Activated CD4-positive, alpha-beta T cell treated with anti-CD3 and anti-CD28 coated beads, Interleukin-2, amount 50 U/mL, for 4 hours (primary cell): ENCODE measurements around the gene CACNA2D4.

ENCODE experiments used
- DNase-seq, 2 experiments: peaks; one replicate each; pipeline ENCODE4 v3.0.0-alpha.2; 2020

The CACNA2D4 gene

GRCh38 chr12:1797991-1798640 is 120.3 kb downstream of the CACNA2D4 start:
- DNase-seq: no peak

- DNase-seq: peak; percentile 31
These were observed 121.2 kb downstream of the CACNA2D4 start for GRCh38 chr12:1797011-1797901.

GRCh38 chr12:1796515-1797010 is 121.9 kb downstream of the CACNA2D4 start:
- DNase-seq: peak; percentile 22 to 32

- DNase-seq: peak; percentile 91 to 93
These were observed 122.5 kb downstream of the CACNA2D4 start for GRCh38 chr12:1795785-1796514.

- DNase-seq: no peak
These were observed 123.1 kb downstream of the CACNA2D4 start for GRCh38 chr12:1795221-1795784.

GRCh38 chr12:1794440-1795090 is 123.9 kb downstream of the CACNA2D4 start:
- no peak for DNase-seq

- no peak for DNase-seq
These were observed 124.8 kb downstream of the CACNA2D4 start for GRCh38 chr12:1793426-1794210.

GRCh38 chr12:1792406-1792805 is 126.0 kb downstream of the CACNA2D4 start:
- no peak for DNase-seq

GRCh38 chr12:1791104-1791841 is 127.2 kb downstream of the CACNA2D4 start:
- peak; percentile 63 to 65 for DNase-seq

- DNase-seq: no peak
These were observed 128.0 kb downstream of the CACNA2D4 start for GRCh38 chr12:1790444-1790843.

GRCh38 chr12:1787714-1788113 is 130.7 kb downstream of the CACNA2D4 start:
- no peak for DNase-seq

GRCh38 chr12:1782215-1782614 is 136.2 kb downstream of the CACNA2D4 start:
- DNase-seq: no peak

GRCh38 chr12:1781772-1782171 is 136.7 kb downstream of the CACNA2D4 start:
- DNase-seq: no peak

- no peak for DNase-seq
These were observed 138.7 kb downstream of the CACNA2D4 start for GRCh38 chr12:1779783-1780182.

GRCh38 chr12:1778911-1779310 is 139.5 kb downstream of the CACNA2D4 start:
- DNase-seq: no peak

- no peak for DNase-seq
These were observed 140.7 kb downstream of the CACNA2D4 start for GRCh38 chr12:1777798-1778197.

GRCh38 chr12:1776170-1776921 is 142.1 kb downstream of the CACNA2D4 start:
- DNase-seq: no peak

GRCh38 chr12:1773937-1774655 is 144.4 kb downstream of the CACNA2D4 start:
- no peak for DNase-seq

- DNase-seq: no peak
These were observed 148.5 kb downstream of the CACNA2D4 start for GRCh38 chr12:1769809-1770494.
